H1 (cell line): Measurements from ENCODE around the gene SNX17. TPM values are rescaled to one million over a fixed set of nuclear protein-coding genes. Genes with fewer than 3 reads are reported as not detected.

Experiments
- CTBP2 ChIP-seq: IDR thresholded peaks from 2 replicates; pipeline ENCODE4 v1.7.0; 2011; ENCODE audit warnings: borderline replicate concordance, mild to moderate bottlenecking, moderate library complexity, mixed read lengths, low read length; ENCODE audit not compliant: insufficient read depth, insufficient read length
- EZH2 ChIP-seq: fragments of 200-600 bp; sonication (generic); IDR thresholded peaks from 2 replicates; pipeline ENCODE4 v1.7.1; 2012; ENCODE audit warnings: low read depth, mild to moderate bottlenecking, moderate library complexity, low read length, inconsistent platforms; ENCODE audit not compliant: severe bottlenecking
- FOSL1 ChIP-seq: IDR thresholded peaks from 2 replicates; pipeline ENCODE4 v1.6.1; 2011; ENCODE audit warnings: mild to moderate bottlenecking, low read depth, low read length, moderate library complexity; ENCODE audit not compliant: insufficient read depth
- GTF2F1 ChIP-seq: IDR thresholded peaks from 2 replicates; pipeline ENCODE4 v1.6.1; 2012; ENCODE audit warnings: low read depth, low read length, improper control_type of control experiment, borderline replicate concordance
- PHF8 ChIP-seq: fragments of 200-600 bp; sonication (generic); conservative IDR thresholded peaks from 2 replicates; pipeline ENCODE4 v1.7.1; 2012; ENCODE audit warnings: low read depth, mild to moderate bottlenecking, inconsistent platforms, low read length, moderate library complexity
- POU5F1 ChIP-seq: IDR thresholded peaks from 2 replicates; pipeline ENCODE4 v1.6.1; 2011; ENCODE audit warnings: low read depth, mild to moderate bottlenecking, low read length, moderate library complexity
- RNF2 ChIP-seq: fragments of 200-900, 300-1000 bp; sonication (generic); IDR thresholded peaks from 2 replicates; pipeline ENCODE4 v1.7.1; 2016; ENCODE audit warnings: borderline replicate concordance, low read depth, mild to moderate bottlenecking, antibody characterized with exemption, low read length; ENCODE audit not compliant: poor library complexity, severe bottlenecking; ENCODE audit errors: missing control alignments
- SP2 ChIP-seq: IDR thresholded peaks from 2 replicates; pipeline ENCODE4 v1.6.1; 2012; ENCODE audit warnings: mild to moderate bottlenecking, low read length, inconsistent platforms
- polyA plus RNA-seq, 7 experiments: library from polyadenylated mRNA; depleted of rRNA in 3 of 7; stranded (reverse) in 5 of 7; unstranded in 2 of 7; fragments of >200 nt in 5 of 7; fragments of 200-250 nt in 2 of 7; gene quantifications; 1 replicate in 5 of 7; 2 replicates in 1 of 7; 4 replicates in 1 of 7; pipeline versions ENCODE4 v1.2.1 to v1.2.3, GENCODE V29; 2011 to 2013; ENCODE audit warnings: missing spikeins in 2 of 7, mixed read lengths in 2 of 7
- total RNA-seq: library from RNA; stranded (reverse); fragmentation: NEBNext Ultra II Directional; extraction: Animal tissue kit (Norgen Biotek cat#: 25700); gene quantifications from 2 replicates; pipeline ENCODE4 v1.2.1, GENCODE V29; 2021

Gene SNX17
- total and polyA plus RNA-seq, 2 of the 8 experiments (the other 6 are each of a cell fraction or from before 2014, with no cell fraction given) = 54.9 to 66.2 TPM

DNA sequence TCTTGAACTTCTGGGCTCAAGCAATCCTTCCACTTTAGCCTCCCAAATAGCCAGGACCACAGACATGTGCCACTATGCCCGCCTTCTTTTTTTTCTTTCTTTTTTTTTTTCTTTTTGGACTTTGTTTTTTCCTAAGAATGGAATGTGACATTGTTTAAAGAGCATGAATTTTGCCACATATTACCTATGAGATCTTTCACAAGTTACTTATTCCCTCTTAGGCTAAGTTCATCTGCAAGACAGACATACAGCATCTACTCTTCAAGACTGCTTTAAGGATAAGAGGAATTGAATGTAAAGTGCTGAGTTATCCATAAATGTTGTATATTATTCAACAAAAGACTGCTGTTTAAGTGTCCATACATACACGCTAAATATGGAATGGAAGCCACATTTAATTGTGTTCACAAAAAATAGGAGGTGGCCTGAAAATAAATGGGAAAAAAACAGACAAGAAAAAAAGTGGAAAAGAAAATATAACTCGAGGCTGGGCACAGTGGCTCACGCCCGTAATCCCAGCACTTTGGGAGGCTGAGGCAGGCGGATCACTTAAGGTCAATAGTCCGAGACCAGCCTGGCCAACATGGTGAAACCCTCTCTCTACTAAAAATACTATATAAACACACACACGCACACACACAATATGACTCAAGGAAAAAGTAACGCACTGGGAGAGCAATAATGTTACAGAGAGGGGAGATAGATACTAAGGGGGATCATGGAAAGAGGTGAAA, 42.2 kb downstream of the SNX17 start (continued):
- TF ChIP-seq EZH2 = no peak
- TF ChIP-seq FOSL1 = no peak
- no peak for TF ChIP-seq SP2
- no peak for TF ChIP-seq POU5F1
- TF ChIP-seq CTBP2 = no peak
- TF ChIP-seq PHF8 = no peak
- TF ChIP-seq RNF2 = no peak
- no peak for TF ChIP-seq GTF2F1
